K562 (cell line): ENCODE data around the gene ATF3. TPM values are rescaled to one million over a fixed set of nuclear protein-coding genes. Genes with fewer than 3 reads are reported as not detected.
A peak's percentile ranks its signal among the peaks of the same experiment; 100 is the strongest.

ENCODE experiments used
- ATAC-seq: fragments of 200-7000 bp; cut with Tn5 transposase; 3 replicates; pipeline ENCODE4 v1.9.1; 2020; ENCODE audit warnings: moderate library complexity
- BruUV-seq: library from RNA; stranded (reverse); fragments of 400-500 nt; replicated peaks from 2 replicates; lab custom pipeline; 2021; lab: Mats Ljungman, UMichigan
- CTCF ChIA-PET: fragments of 300-600 bp; formaldehyde crosslinking; extraction: SDS; loops from one replicate; lab custom pipeline; 2021; ENCODE audit warnings: low intra/inter-chr PET ratio; lab: Yijun Ruan, JAX
- POLR2A ChIA-PET: fragments of 300-600, 350-650 bp; sonication (Branson Sonifier 250); formaldehyde crosslinking; extraction: SDS; loops from one replicate; lab custom pipeline; 2021; ENCODE audit warnings: antibody characterized with exemption, inconsistent platforms; lab: Yijun Ruan, JAX
- DNase-seq, 4 experiments: peaks; one replicate each; pipeline versions ENCODE4 v3.0.0 to v3.0.0-alpha.2; 2011 to 2018; ENCODE audit warnings: low spot score in 3 of 4, mixed read lengths in 3 of 4; ENCODE audit errors: extremely low read depth in 1 of 4
- FAIRE-seq: peaks from 2 replicates; lab custom pipeline; 2011; peaks lifted over from hg19 to GRCh38; lab: Jason Lieb, UNC
- H2AFZ ChIP-seq: 2 replicates; pipeline ENCODE4 v1.6.0; 2011; ENCODE audit warnings: low read depth, low read length, control low read depth, inconsistent platforms
- H3K27ac ChIP-seq: fragments of 200-600 bp; 3 replicates; pipeline ENCODE4 v1.8.0; 2011; ENCODE audit warnings: low read depth, mild to moderate bottlenecking, control low read depth, inconsistent platforms, low read length, moderate library complexity, mixed read lengths; ENCODE audit errors: extremely low read depth
- H3K27me3 ChIP-seq, 2 experiments: fragments of 300-600 bp in 1 of 2; 2 replicates in 1 of 2; 3 replicates in 1 of 2; pipeline versions ENCODE4 v1.6.0 to v1.8.0; 2011; ENCODE audit warnings: inconsistent platforms in 2 of 2, low read length in 2 of 2, mild to moderate bottlenecking in 1 of 2, mixed read lengths in 1 of 2, moderate library complexity in 1 of 2; ENCODE audit not compliant: control insufficient read depth in 2 of 2, insufficient read depth in 2 of 2
- H3K36me3 ChIP-seq: fragments of 300-600 bp; 3 replicates; pipeline ENCODE4 v1.8.0; 2011; ENCODE audit warnings: mild to moderate bottlenecking, low read length, inconsistent platforms; ENCODE audit not compliant: control insufficient read depth, insufficient read depth
- H3K4me1 ChIP-seq, 2 experiments: fragments of 200-600 bp in 1 of 2; replicated peaks in 1 of 2; 2 replicates in 1 of 2; 3 replicates in 1 of 2; pipeline versions ENCODE4 v1.5.1 to v1.8.0; 2011; ENCODE audit warnings: inconsistent platforms in 2 of 2, low read length in 2 of 2, mild to moderate bottlenecking in 1 of 2, mixed read lengths in 1 of 2, moderate library complexity in 1 of 2; ENCODE audit not compliant: control insufficient read depth in 2 of 2, insufficient read depth in 2 of 2
- H3K4me2 ChIP-seq: 2 replicates; pipeline ENCODE4 v1.6.1; 2011; ENCODE audit warnings: low read length, control low read depth, inconsistent platforms, mixed read lengths; ENCODE audit not compliant: insufficient read depth
- H3K4me3 ChIP-seq: fragments of 200-600 bp; sonication (generic), shearing (Covaris generic); 2 replicates; pipeline ENCODE4 v1.5.1; 2016; ENCODE audit warnings: control low read depth, inconsistent platforms
- H3K79me2 ChIP-seq: fragments of 200-600 bp; 3 replicates; pipeline ENCODE4 v1.8.0; 2011; ENCODE audit warnings: low read length, inconsistent platforms; ENCODE audit not compliant: control insufficient read depth, insufficient read depth
- H3K9ac ChIP-seq, 2 experiments: 2 replicates each; pipeline versions ENCODE4 v1.6.0 to v1.6.1; 2011; ENCODE audit warnings: low read depth in 2 of 2, low read length in 2 of 2, control low read depth in 1 of 2, inconsistent platforms in 1 of 2, mild to moderate bottlenecking in 1 of 2, mixed read lengths in 1 of 2; ENCODE audit not compliant: insufficient read depth in 1 of 2
- H3K9me1 ChIP-seq: one replicate; pipeline ENCODE4 v1.6.0; 2011; ENCODE audit warnings: inconsistent platforms, mild to moderate bottlenecking, low read length, moderate library complexity; ENCODE audit not compliant: control insufficient read depth, insufficient read depth
- H3K9me3 ChIP-seq: replicated peaks from 2 replicates; pipeline ENCODE4 v1.5.1; 2011; ENCODE audit warnings: low read depth, low read length, inconsistent platforms; ENCODE audit not compliant: control insufficient read depth, insufficient read depth
- H4K20me1 ChIP-seq: replicated peaks from 2 replicates; pipeline ENCODE4 v1.6.1; 2011; ENCODE audit warnings: low read length, inconsistent platforms, mixed read lengths; ENCODE audit not compliant: control insufficient read depth, insufficient read depth
- BRF1 ChIP-seq: IDR thresholded peaks from 3 replicates; pipeline ENCODE4 v1.6.1; 2011; ENCODE audit warnings: borderline replicate concordance, mild to moderate bottlenecking; ENCODE audit not compliant: insufficient read length; ENCODE audit errors: extremely low read depth
- MYC ChIP-seq, 2 experiments: fragments of 250-450 bp in 1 of 2; sonication (Bioruptor Pico) in 1 of 2; IDR thresholded peaks; 2 replicates each; pipeline versions ENCODE4 v1.5.1 to v1.6.1; 2012 to 2021; ENCODE audit warnings: low read depth in 2 of 2, borderline replicate concordance in 1 of 2, improper control_type of control experiment in 1 of 2, low read length in 1 of 2, mild to moderate bottlenecking in 1 of 2, moderate library complexity in 1 of 2
- NFIC ChIP-seq: fragments of 450-650 bp; IDR thresholded peaks from 2 replicates; pipeline ENCODE4 v1.6.1; 2017; ENCODE audit warnings: mild to moderate bottlenecking, inconsistent platforms
- NR2F6 ChIP-seq: fragments of 450-650 bp; formaldehyde crosslinking; IDR thresholded peaks from 2 replicates; pipeline ENCODE4 v1.4.0; 2020; ENCODE audit warnings: mild to moderate bottlenecking
- PCBP2 ChIP-seq: fragments of 200-400 bp; formaldehyde crosslinking; IDR thresholded peaks from 2 replicates; pipeline ENCODE4 v1.6.1; 2018; ENCODE audit warnings: low read length, low read depth, mild to moderate bottlenecking, moderate library complexity; ENCODE audit not compliant: poor library complexity, severe bottlenecking
- POLR3A ChIP-seq: IDR thresholded peaks from 2 replicates; pipeline ENCODE4 v1.6.1; 2011; ENCODE audit warnings: borderline replicate concordance, mild to moderate bottlenecking, moderate library complexity; ENCODE audit not compliant: insufficient read length, insufficient read depth; ENCODE audit errors: extremely low read depth
- SMARCB1 ChIP-seq: IDR thresholded peaks from 2 replicates; pipeline ENCODE4 v1.6.1; 2011; ENCODE audit warnings: improper control_type of control experiment, low read depth; ENCODE audit not compliant: insufficient read length
- TAF1 ChIP-seq: IDR thresholded peaks from 2 replicates; pipeline ENCODE4 v1.6.1; 2011; ENCODE audit warnings: mild to moderate bottlenecking, low read length, moderate library complexity; ENCODE audit not compliant: insufficient read depth, control insufficient read depth, severe bottlenecking; ENCODE audit errors: extremely low read depth
- VEZF1 ChIP-seq: fragments of 200-800 bp; sonication (Bioruptor generic); IDR thresholded peaks from 2 replicates; pipeline ENCODE4 v1.6.1; 2017; ENCODE audit warnings: missing genetic modification characterization, missing compliant biosample characterization
- ZNF121 ChIP-seq: sonication (generic); formaldehyde crosslinking; conservative IDR thresholded peaks from 2 replicates; pipeline ENCODE4 v1.8.0; 2022; ENCODE audit warnings: missing genetic modification reagents
- ZNF212 ChIP-seq: fragments of 450-650 bp; formaldehyde crosslinking; IDR thresholded peaks from 2 replicates; pipeline ENCODE4 v1.4.0; 2020; ENCODE audit warnings: mild to moderate bottlenecking
- ZNF511 ChIP-seq: sonication (generic); formaldehyde crosslinking; IDR thresholded peaks from 2 replicates; pipeline ENCODE4 v1.8.0; 2022; ENCODE audit warnings: mild to moderate bottlenecking, missing genetic modification reagents
- WGBS: fragments of 100-300 bp; shearing (Covaris generic); methylation state at CpG from one replicate; pipeline ENCODE4 v1.1.6; 2016; ENCODE audit warnings: low coverage, mixed read lengths; ENCODE audit not compliant: insufficient coverage; ENCODE audit errors: missing lambda C conversion rate; 5-methylcytosine and 5-hydroxymethylcytosine counted together
- in situ Hi-C: fragments of 300-500 bp; cut with MboI; formaldehyde crosslinking; loops from 4 replicates; pipeline ENCODE4 v1.15.0; 2018; ENCODE audit warnings: inconsistent platforms, mixed read lengths
- intact Hi-C: fragments of 100-400 bp; cut with micrococcal nuclease; formaldehyde crosslinking; loops from 2 replicates; pipeline ENCODE4 v1.14.2; 2022
- polyA plus RNA-seq, 8 experiments: library from polyadenylated mRNA; depleted of rRNA in 4 of 8; stranded (reverse) in 5 of 8; unstranded in 3 of 8; fragments of >200 nt; fragmentation: Nextera tagmentation in 2 of 8; fragmentation: Illumina TruSeq in 1 of 8; extraction: Ambion mirVana in 2 of 8; extraction: Trizol in 1 of 8; gene quantifications; 2 replicates each; pipeline versions ENCODE4 v1.2.1 to v1.2.3, GENCODE V29; 2011 to 2014; ENCODE audit warnings: inconsistent platforms in 1 of 8, missing spikeins in 1 of 8
- total RNA-seq, 7 experiments: library from RNA; depleted of rRNA in 6 of 7; stranded (reverse); fragments of >200 nt in 6 of 7; fragmentation: Illumina TruSeq in 2 of 7; extraction: Trizol in 2 of 7; gene quantifications; 2 replicates each; pipeline versions ENCODE4 v1.2.1 to v1.2.3, GENCODE V29; 2011 to 2021; ENCODE audit warnings: low replicate concordance in 1 of 7

The ATF3 gene
- total and polyA plus RNA-seq, 9 of the 15 experiments (the other 6 are each of a cell fraction or from before 2014, with no cell fraction given) = 3.5 to 28.2 (median 19.8) TPM

- Histone ChIP-seq H3K4me1 (peaks cover 0 to 8% of the 10 kb centered on the region in 2 experiments; a peak in 4 of 5 replicates), H3K36me3 (no peaks in the 10 kb centered on the region), H3K9ac (no peak overlapping the region), H3K9me3 (no peaks in the 10 kb centered on the region)
- ATAC-seq = no peak
- TF ChIP-seq POLR3A (no peak), BRF1 (no peak), NR2F6 (no peak)
- TF ChIP-seq, all 486 proteins: peak for 0
- ChIA-PET CTCF (interaction anchor here (0.6 kb wide), 1 partner anchor 14 kb away, joined by 3 read pairs; no protein-coding TSS in a partner anchor), POLR2A (interaction anchor here (0.6 to 1.3 kb wide), 2 partner anchors 9 kb away, joined by 3 read pairs; no protein-coding TSS in a partner anchor)
- Histone ChIP-seq H3K79me2 (no peaks in the 10 kb centered on the region), H3K4me3 (no peak overlapping the region), H4K20me1 (no peaks in the 10 kb centered on the region), H3K9me1 (no peaks in the 10 kb centered on the region), H3K27me3 (peaks cover 19 to 45% of the 10 kb centered on the region in 2 experiments), H2AFZ (no peak overlapping the region), H3K4me2 (no peak overlapping the region), H3K27ac (no peak overlapping the region)
- no TSS peak for BruUV-seq
- FAIRE-seq = no peak
- WGBS = 5% methylated on average over 2 of the region's 2 CpGs
- in situ Hi-C loops (no loop called here), intact Hi-C loops (no loop called here)
- DNase-seq = no peak
Observed at GRCh38 chr1:212643877-212644276, 35.3 kb downstream of the ATF3 start.

GRCh38 chr1:212644866-212645545 lies 36.4 kb downstream of the ATF3 start:
- no peak overlapping the region for H3K27ac ChIP-seq
- peaks cover 0 to 8% of the 10 kb centered on the region in 2 experiments; a peak in 4 of 5 replicates for H3K4me1 ChIP-seq
- no peaks in the 10 kb centered on the region for H3K36me3 ChIP-seq
- POLR2A ChIA-PET = interaction anchor here (1.1 kb wide), 1 partner anchor 30 kb away, joined by 3 read pairs; no protein-coding TSS in a partner anchor
- H3K9me1 ChIP-seq = no peaks in the 10 kb centered on the region
- no peak overlapping the region for H3K4me3 ChIP-seq
- intact Hi-C loops = no loop called here
- no peak overlapping the region for H2AFZ ChIP-seq
- no peak for DNase-seq
- peaks cover 19 to 40% of the 10 kb centered on the region in 2 experiments for H3K27me3 ChIP-seq
- no peaks in the 10 kb centered on the region for H3K79me2 ChIP-seq
- 6% methylated on average over 6 of the region's 6 CpGs for WGBS
- in situ Hi-C loops = no loop called here
- FAIRE-seq = no peak
- BruUV-seq = no TSS peak
- H4K20me1 ChIP-seq = no peaks in the 10 kb centered on the region
- H3K4me2 ChIP-seq = no peak overlapping the region
- ATAC-seq = peak; percentile 33
- CTCF ChIA-PET = no interaction called here
- no peaks in the 10 kb centered on the region for H3K9me3 ChIP-seq
- H3K9ac ChIP-seq = no peak overlapping the region
- TF ChIP-seq PCBP2 (no peak), VEZF1 (CRISPR knock-in tag) (no peak), MYC (IDR thresholded peaks at IDR 0.05; ENCODE audit: low read depth, low read length) (no peak), MYC (CRISPR knock-in tag; IDR thresholded peaks at IDR 0.05; ENCODE audit: borderline replicate concordance, low read depth) (no peak), SMARCB1 (no peak), ZNF212 (CRISPR knock-in tag) (no peak), ZNF511 (no peak), TAF1 (no peak), NFIC (no peak), ZNF121 (CRISPR knock-in tag) (no peak)
